A673 (cell line): ENCODE data around the gene CELSR1. TPM values are rescaled to one million over a fixed set of nuclear protein-coding genes. Genes with fewer than 3 reads are reported as not detected.

ENCODE experiments used
- BruUV-seq: library from RNA; stranded (reverse); fragments of 400-500 nt; replicated peaks from 2 replicates; lab custom pipeline; 2021; lab: Mats Ljungman, UMichigan
- CTCF ChIA-PET: fragments of 300-600 bp; sonication (Branson Sonifier 250); formaldehyde crosslinking; loops from one replicate; lab custom pipeline; 2022; ENCODE audit warnings: antibody characterized with exemption; lab: Charles Lee
- POLR2A ChIA-PET: fragments of 300-600 bp; sonication (Branson Sonifier 250); formaldehyde crosslinking; loops from one replicate; lab custom pipeline; 2022; ENCODE audit warnings: antibody characterized with exemption; ENCODE audit not compliant: low non-redundant PET; lab: Charles Lee
- DNase-seq: peaks from one replicate; pipeline ENCODE4 v3.0.0-alpha.2; 2015; ENCODE audit warnings: low spot score
- H3K27ac ChIP-seq: fragments of 200-600 bp; sonication (generic); 2 replicates; pipeline ENCODE4 v1.5.1; 2016; ENCODE audit warnings: mixed run types, low read depth, mild to moderate bottlenecking, mixed read lengths, antibody characterized with exemption, low read length; ENCODE audit not compliant: poor library complexity, severe bottlenecking
- H3K27me3 ChIP-seq: fragments of 200-600 bp; sonication (generic); replicated peaks from 2 replicates; pipeline ENCODE4 v1.6.1; 2017; ENCODE audit warnings: mixed run types, low read depth, mild to moderate bottlenecking, mixed read lengths, antibody characterized with exemption, low read length; ENCODE audit not compliant: insufficient read depth, poor library complexity
- H3K36me3 ChIP-seq: fragments of 200-600 bp; sonication (generic); 2 replicates; pipeline ENCODE4 v1.6.1; 2016; ENCODE audit warnings: mixed run types, mild to moderate bottlenecking, mixed read lengths, antibody characterized with exemption, low read length; ENCODE audit not compliant: insufficient read depth, poor library complexity, severe bottlenecking
- H3K4me1 ChIP-seq: fragments of 200-600 bp; sonication (generic); 2 replicates; pipeline ENCODE4 v1.6.1; 2017; ENCODE audit warnings: mixed run types, mild to moderate bottlenecking, mixed read lengths, antibody characterized with exemption, low read length; ENCODE audit not compliant: insufficient read depth, poor library complexity, severe bottlenecking
- H3K4me3 ChIP-seq: fragments of 200-600 bp; sonication (generic); 2 replicates; pipeline ENCODE4 v1.5.1; 2016; ENCODE audit warnings: low read depth, mixed run types, mild to moderate bottlenecking, mixed read lengths, low read length; ENCODE audit not compliant: poor library complexity, severe bottlenecking
- H3K9me3 ChIP-seq: fragments of 200-600 bp; sonication (generic); 2 replicates; pipeline ENCODE4 v1.6.1; 2016; ENCODE audit warnings: mixed run types, low read depth, mild to moderate bottlenecking, mixed read lengths, antibody characterized with exemption, low read length; ENCODE audit not compliant: poor library complexity, severe bottlenecking
- EZH2 ChIP-seq: fragments of 200-600 bp; sonication (generic); IDR thresholded peaks from 2 replicates; pipeline ENCODE4 v1.6.1; 2017; ENCODE audit warnings: borderline replicate concordance, low read depth, mild to moderate bottlenecking, mixed read lengths, antibody characterized with exemption, low read length; ENCODE audit not compliant: poor library complexity, severe bottlenecking
- intact Hi-C: fragments of 100-400 bp; cut with micrococcal nuclease; formaldehyde crosslinking; loops from one replicate; pipeline ENCODE4 v1.10.0; 2022; ENCODE audit not compliant: unreplicated experiment
- total RNA-seq: library from RNA; stranded (reverse); gene quantifications from 2 replicates; pipeline ENCODE4 v1.2.3, GENCODE V29; 2021
- TF ChIP-seq, protein P1 (sequence below): fragments of 300-800, 200-600 bp; sonication (generic); conservative IDR thresholded peaks from 2 replicates; pipeline ENCODE4 v1.5.1; 2017; ENCODE audit warnings: low read depth, mild to moderate bottlenecking, antibody characterized with exemption, low read length, moderate library complexity, mixed read lengths

CELSR1 gene
- total RNA-seq, 1 experiment from 2014 or later = 2.3 TPM

DNA sequence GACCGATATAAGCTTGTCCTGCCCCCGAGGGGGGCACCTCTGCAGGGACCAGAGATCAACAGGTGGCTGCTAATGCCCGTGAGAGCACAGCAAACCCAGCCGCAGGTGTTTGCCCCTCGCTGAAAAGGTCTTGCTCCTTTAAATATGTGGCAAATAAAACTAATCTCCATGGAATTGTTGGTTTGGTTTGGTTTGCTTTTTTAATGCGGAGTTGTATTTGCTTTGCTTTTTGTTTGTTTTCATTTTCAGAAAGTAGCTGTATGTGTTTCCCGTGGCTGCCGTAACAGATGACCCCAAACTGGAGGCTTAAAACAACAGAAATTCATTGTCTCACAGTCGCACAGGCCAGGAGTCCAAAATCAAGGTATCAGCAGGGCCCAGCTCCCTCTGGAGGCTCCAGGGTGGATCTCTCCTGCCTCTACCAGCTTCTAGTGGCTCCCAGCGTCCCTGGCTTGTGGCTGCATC, 93.0 kb downstream of the CELSR1 start:
- Histone ChIP-seq H3K36me3 (no peaks in the 10 kb centered on the region), H3K4me1 (no peaks in the 10 kb centered on the region), H3K9me3 (no peaks in the 10 kb centered on the region), H3K27ac (no peak overlapping the region), H3K27me3 (no peaks in the 10 kb centered on the region), H3K4me3 (no peak overlapping the region)
- ChIA-PET CTCF (no interaction called here), POLR2A (no interaction called here)
- no peak for DNase-seq
- TF ChIP-seq, protein P1, sequence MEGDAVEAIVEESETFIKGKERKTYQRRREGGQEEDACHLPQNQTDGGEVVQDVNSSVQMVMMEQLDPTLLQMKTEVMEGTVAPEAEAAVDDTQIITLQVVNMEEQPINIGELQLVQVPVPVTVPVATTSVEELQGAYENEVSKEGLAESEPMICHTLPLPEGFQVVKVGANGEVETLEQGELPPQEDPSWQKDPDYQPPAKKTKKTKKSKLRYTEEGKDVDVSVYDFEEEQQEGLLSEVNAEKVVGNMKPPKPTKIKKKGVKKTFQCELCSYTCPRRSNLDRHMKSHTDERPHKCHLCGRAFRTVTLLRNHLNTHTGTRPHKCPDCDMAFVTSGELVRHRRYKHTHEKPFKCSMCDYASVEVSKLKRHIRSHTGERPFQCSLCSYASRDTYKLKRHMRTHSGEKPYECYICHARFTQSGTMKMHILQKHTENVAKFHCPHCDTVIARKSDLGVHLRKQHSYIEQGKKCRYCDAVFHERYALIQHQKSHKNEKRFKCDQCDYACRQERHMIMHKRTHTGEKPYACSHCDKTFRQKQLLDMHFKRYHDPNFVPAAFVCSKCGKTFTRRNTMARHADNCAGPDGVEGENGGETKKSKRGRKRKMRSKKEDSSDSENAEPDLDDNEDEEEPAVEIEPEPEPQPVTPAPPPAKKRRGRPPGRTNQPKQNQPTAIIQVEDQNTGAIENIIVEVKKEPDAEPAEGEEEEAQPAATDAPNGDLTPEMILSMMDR = no peak
- no peak for TF ChIP-seq EZH2
- no TSS peak for BruUV-seq
- intact Hi-C loops = no loop called here

GRCh38 chr22:46443850-46444389, 93.5 kb downstream of the CELSR1 start:
- Histone ChIP-seq H3K27me3 (no peaks in the 10 kb centered on the region), H3K4me1 (no peaks in the 10 kb centered on the region), H3K4me3 (no peak overlapping the region), H3K36me3 (no peaks in the 10 kb centered on the region), H3K27ac (no peak overlapping the region), H3K9me3 (no peaks in the 10 kb centered on the region)
- TF ChIP-seq, protein P1 = no peak
- no peak for TF ChIP-seq EZH2
- intact Hi-C loops = no loop called here
- BruUV-seq = no TSS peak
- CTCF ChIA-PET = no interaction called here
- no peak for DNase-seq
- POLR2A ChIA-PET = no interaction called here

- H3K27ac ChIP-seq = no peak overlapping the region
- H3K27me3 ChIP-seq = no peaks in the 10 kb centered on the region
- H3K4me3 ChIP-seq = no peak overlapping the region
- no peaks in the 10 kb centered on the region for H3K36me3 ChIP-seq
- CTCF ChIA-PET = no interaction called here
- TF ChIP-seq, protein P1 = no peak
- TF ChIP-seq EZH2 = no peak
- no peaks in the 10 kb centered on the region for H3K9me3 ChIP-seq
- no peaks in the 10 kb centered on the region for H3K4me1 ChIP-seq
- POLR2A ChIA-PET = no interaction called here
- BruUV-seq = no TSS peak
- intact Hi-C loops = no loop called here
- no peak for DNase-seq
Measured at GRCh38 chr22:46442217-46442853, 95.1 kb downstream of the CELSR1 start.
